Right lobe of liver (tissue), 4 donors: ENCODE results near the gene PIM3.

Experiments
- POLR2A ChIP-seq: fragments of 450-650 bp; IDR thresholded peaks from one replicate; pipeline ENCODE4 v1.6.1; 2017; ENCODE audit warnings: antibody characterized with exemption, mild to moderate bottlenecking
- TF ChIP-seq, protein P1 (sequence below), 4 donors: fragments of 200-600 bp in 3 of 4; fragments of 450-650 bp in 1 of 4; IDR thresholded peaks; one replicate each; pipeline versions ENCODE4 v1.5.1 to v1.8.0; 2016 to 2022; ENCODE audit warnings: antibody characterized with exemption in 4 of 4, mild to moderate bottlenecking in 2 of 4
- donor health status: DM: no; HTN: no; CAD: no.
- donor health status: DM: no; HTN: no; CAD: no.
- donor health status: DM: no; HTN: yes; CAD: no.

DNA sequence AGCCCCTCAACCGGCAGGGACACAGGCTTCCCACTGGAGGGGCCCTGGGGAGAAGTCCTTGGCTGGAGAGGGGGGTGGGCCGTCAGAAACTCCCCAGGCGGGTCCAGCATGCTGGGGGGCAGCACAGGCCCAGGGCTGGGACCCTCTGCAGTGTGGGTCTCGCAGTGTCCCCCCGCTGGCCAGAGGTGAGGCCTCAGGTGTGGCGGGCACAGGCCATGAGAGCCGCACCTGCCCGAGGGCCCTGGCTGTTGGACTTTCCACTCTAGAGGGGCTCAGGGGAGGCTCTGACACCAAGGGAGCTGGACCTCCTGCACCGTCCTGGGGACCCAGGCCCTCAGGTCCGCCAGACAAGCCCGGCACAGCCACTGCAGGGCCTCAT lies 10.7 kb upstream of the PIM3 start:
- TF ChIP-seq, protein P1, sequence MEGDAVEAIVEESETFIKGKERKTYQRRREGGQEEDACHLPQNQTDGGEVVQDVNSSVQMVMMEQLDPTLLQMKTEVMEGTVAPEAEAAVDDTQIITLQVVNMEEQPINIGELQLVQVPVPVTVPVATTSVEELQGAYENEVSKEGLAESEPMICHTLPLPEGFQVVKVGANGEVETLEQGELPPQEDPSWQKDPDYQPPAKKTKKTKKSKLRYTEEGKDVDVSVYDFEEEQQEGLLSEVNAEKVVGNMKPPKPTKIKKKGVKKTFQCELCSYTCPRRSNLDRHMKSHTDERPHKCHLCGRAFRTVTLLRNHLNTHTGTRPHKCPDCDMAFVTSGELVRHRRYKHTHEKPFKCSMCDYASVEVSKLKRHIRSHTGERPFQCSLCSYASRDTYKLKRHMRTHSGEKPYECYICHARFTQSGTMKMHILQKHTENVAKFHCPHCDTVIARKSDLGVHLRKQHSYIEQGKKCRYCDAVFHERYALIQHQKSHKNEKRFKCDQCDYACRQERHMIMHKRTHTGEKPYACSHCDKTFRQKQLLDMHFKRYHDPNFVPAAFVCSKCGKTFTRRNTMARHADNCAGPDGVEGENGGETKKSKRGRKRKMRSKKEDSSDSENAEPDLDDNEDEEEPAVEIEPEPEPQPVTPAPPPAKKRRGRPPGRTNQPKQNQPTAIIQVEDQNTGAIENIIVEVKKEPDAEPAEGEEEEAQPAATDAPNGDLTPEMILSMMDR (IDR thresholded peaks at IDR 0.05): no peak
- TF ChIP-seq POLR2A: no peak
